Ishikawa (cell line): Measurements from ENCODE around the gene RAF1.

Experiments used
- NFIC ChIP-seq: IDR thresholded peaks from 2 replicates; pipeline ENCODE4 v1.6.1; 2012
- RAD21 ChIP-seq: IDR thresholded peaks from 2 replicates; pipeline ENCODE4 v1.6.1; 2012; ENCODE audit warnings: low read depth
- TAF1 ChIP-seq: IDR thresholded peaks from 2 replicates; pipeline ENCODE4 v1.6.1; 2012; ENCODE audit warnings: low read depth, mild to moderate bottlenecking
- TEAD4 ChIP-seq: IDR thresholded peaks from 2 replicates; pipeline ENCODE4 v1.6.1; 2012
- YY1 ChIP-seq: IDR thresholded peaks from 2 replicates; pipeline ENCODE4 v1.6.1; 2012; ENCODE audit warnings: low read depth
- ZBTB7A ChIP-seq: IDR thresholded peaks from 2 replicates; pipeline ENCODE4 v1.6.1; 2012; ENCODE audit warnings: low read depth
- TF ChIP-seq, protein P1 (sequence below): IDR thresholded peaks from 2 replicates; pipeline ENCODE4 v1.6.1; 2012
- TF ChIP-seq, protein P2 (sequence below): IDR thresholded peaks from 2 replicates; pipeline ENCODE4 v1.6.1; 2012; ENCODE audit warnings: low read depth, mild to moderate bottlenecking

DNA sequence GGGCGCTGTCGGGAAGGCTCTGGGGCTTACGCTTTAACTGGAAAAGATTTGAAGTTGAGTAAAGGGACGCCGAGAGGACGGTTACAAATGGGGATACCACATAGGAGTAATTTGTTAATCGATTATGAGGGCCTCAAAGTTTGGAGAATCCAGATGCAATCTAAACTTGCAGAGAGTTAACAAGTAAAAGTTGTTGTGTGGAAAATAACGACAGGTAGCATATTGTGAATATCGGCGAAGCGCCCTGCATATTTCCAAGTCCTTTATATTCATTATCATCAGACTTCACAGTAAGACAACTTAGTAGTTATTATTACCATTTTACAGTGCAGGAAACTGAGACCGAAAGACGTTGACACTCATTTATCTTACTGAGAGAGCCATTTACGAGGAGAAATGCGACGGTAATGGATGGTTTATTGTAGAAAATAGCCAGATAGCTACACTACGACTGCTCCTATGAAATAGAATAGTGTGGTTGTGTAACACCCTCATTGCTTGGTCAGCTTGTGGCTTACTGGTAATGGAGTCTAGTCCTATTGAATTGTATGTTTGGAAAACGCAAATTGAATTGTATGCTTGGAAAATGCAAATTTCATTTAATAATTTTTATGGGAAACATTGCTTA, 106.3 kb downstream of the RAF1 start:
- TF ChIP-seq TAF1: no peak
- no peak for TF ChIP-seq YY1
- no peak for TF ChIP-seq RAD21
- TF ChIP-seq, protein P1, sequence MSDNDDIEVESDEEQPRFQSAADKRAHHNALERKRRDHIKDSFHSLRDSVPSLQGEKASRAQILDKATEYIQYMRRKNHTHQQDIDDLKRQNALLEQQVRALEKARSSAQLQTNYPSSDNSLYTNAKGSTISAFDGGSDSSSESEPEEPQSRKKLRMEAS: no peak
- TF ChIP-seq, protein P2, sequence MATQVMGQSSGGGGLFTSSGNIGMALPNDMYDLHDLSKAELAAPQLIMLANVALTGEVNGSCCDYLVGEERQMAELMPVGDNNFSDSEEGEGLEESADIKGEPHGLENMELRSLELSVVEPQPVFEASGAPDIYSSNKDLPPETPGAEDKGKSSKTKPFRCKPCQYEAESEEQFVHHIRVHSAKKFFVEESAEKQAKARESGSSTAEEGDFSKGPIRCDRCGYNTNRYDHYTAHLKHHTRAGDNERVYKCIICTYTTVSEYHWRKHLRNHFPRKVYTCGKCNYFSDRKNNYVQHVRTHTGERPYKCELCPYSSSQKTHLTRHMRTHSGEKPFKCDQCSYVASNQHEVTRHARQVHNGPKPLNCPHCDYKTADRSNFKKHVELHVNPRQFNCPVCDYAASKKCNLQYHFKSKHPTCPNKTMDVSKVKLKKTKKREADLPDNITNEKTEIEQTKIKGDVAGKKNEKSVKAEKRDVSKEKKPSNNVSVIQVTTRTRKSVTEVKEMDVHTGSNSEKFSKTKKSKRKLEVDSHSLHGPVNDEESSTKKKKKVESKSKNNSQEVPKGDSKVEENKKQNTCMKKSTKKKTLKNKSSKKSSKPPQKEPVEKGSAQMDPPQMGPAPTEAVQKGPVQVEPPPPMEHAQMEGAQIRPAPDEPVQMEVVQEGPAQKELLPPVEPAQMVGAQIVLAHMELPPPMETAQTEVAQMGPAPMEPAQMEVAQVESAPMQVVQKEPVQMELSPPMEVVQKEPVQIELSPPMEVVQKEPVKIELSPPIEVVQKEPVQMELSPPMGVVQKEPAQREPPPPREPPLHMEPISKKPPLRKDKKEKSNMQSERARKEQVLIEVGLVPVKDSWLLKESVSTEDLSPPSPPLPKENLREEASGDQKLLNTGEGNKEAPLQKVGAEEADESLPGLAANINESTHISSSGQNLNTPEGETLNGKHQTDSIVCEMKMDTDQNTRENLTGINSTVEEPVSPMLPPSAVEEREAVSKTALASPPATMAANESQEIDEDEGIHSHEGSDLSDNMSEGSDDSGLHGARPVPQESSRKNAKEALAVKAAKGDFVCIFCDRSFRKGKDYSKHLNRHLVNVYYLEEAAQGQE: no peak
- TF ChIP-seq NFIC: no peak
- no peak for TF ChIP-seq TEAD4
- no peak for TF ChIP-seq ZBTB7A
